GM18502 (cell line): ENCODE measurements around the gene RNMT.
"Not testable (repeated sequence)": the region's sequence is repeated elsewhere in the genome, so short reads cannot be mapped to it uniquely, and the experiment has no call there.

Source experiments
- ATAC-seq: cut with Tn5 transposase; IDR thresholded peaks from one replicate; pipeline ENCODE4 v1.9.1; 2021; ENCODE audit warnings: mild to moderate bottlenecking; ENCODE audit not compliant: unreplicated experiment, poor library complexity

RNMT gene

GRCh38 chr18:13726232-13726971, at the start of gene RNMT, which contains the start of gene FAM210A:
Gene RNMT (plus strand): TSS chr18:13726673. CDS start chr18:13731518, 4,845 bp downstream.
Gene FAM210A (minus strand): TSS chr18:13726558. CDS start chr18:13682077, 44,481 bp downstream.
- ATAC-seq: peak; percentile 92

DNA sequence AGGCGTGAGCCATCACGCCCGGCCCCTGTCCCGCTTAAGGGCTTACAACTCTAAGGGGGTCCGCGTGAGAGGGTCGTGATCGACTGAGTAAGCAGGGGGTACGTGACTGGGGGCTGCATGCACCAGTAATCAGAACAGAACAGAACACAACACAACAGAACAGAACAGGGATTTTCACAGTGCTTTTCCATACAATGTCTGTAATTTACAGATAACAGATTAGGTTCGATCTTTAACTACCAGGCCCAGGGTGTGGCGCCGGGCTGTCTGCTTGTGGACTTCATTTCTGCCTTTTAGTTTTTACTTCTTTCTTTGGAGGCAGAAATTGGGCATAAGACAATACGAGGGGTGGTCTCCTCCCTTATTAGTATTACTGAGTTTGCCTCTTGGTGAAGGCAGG, 49.1 kb upstream of the RNMT start:
- not testable (repeated sequence) for ATAC-seq

DNA sequence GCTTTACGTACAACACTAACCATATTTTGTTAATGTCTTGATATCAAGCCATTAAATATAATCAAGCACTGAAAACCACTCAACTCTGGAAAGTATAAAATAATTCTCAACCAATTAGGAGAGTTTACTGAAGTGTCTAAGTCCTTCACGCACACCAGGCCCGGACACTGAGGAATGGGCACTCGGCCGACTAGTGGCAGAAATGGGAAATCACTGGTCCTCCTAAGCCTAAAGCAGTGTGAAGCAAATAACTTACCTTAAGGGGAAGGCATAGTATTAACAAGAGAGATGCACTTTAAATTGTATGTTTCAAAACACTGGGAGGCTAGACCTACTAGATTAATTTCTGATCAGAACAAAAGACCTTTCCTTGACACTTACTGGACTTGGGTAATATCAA, 45.9 kb upstream of the RNMT start:
- no peak for ATAC-seq

- ATAC-seq: no peak
Measured at GRCh38 chr18:13681701-13682100, 44.8 kb upstream of the RNMT start.

- ATAC-seq: no peak
Measured at GRCh38 chr18:13684546-13684945, 41.9 kb upstream of the RNMT start.

- no peak for ATAC-seq
Measured at GRCh38 chr18:13688191-13689136, 38.0 kb upstream of the RNMT start.

DNA sequence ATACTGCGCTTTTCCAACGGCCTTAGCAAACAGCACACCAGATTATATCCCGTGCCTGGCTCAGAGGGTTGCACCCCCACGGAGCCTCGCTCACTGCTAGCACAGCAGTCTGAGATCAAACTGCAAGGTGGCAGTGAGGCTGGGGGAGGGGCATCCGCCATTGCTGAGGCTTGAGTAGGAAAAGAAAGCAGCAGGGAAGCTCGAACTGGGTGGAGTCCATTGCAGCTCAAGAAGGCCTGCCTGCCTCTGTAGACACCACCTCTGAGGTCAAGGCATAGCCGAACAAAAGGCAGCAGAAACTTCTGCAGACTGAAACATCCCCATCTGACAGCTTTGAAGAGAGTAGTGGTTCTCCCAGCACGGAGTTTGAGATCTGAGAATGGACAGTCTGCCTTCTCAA, 36.4 kb upstream of the RNMT start:
- ATAC-seq: not testable (repeated sequence)

- ATAC-seq: not testable (repeated sequence)
Measured at GRCh38 chr18:13695337-13695736, 31.1 kb upstream of the RNMT start.

DNA sequence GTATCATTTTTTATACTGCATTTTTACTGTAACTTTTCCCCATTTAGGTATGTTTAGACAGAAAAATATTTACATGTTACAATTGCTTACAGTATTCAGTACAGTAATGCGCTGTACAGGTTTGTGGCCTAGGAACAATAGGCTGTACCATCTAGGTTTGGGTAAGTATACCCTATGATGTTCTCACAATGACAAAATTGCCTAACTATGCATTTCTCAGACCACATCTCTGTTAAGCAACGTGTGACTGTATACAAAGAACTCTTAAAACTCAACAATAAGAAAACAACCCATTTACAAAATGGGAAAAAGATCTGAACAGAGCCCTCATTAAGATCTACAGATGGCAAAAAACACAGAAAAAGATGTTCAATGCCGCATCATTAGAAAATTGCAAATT, 29.5 kb upstream of the RNMT start:
- ATAC-seq: no peak

DNA sequence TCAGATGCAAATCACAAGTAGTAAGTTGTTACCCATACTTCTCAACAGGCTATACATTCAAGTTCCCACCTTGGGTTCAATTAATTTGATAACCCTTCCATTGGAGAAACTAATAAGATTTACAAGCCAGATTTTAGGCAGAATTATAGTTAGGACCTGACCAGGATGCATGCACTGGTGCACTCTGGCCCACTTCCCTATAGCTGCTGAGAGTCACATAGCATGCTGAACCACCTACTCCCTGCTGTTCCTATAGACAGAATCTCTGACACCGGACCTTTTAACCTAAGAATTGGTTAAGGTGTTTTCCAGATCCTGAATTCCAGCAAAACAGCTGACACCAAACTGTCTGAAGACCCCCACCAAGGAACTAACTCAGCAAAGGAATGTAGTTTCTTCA, 26.3 kb upstream of the RNMT start:
- ATAC-seq: no peak

DNA sequence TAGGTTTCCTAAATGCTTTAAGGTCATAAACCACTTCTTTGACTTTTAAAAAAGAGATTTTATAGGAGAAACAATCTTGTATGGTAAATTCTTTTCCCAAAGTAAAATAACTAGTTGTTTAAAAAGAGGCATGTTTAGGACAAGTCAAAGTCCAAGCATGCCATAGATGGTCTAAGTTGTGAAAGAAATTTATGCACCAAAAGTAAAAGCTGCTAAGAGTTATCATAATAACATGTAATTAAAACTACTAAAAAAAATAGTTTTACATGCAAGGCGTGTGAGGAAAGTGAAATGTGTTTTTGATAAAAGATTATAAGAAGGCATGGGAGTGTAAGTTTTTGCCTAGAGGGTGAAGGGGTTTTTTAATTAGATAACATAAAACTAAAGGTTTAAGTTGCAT, 22.6 kb upstream of the RNMT start:
- ATAC-seq: no peak

GRCh38 chr18:13710414-13710831, 16.1 kb upstream of the RNMT start:
- ATAC-seq: no peak

- no peak for ATAC-seq
Measured at GRCh38 chr18:13712400-13713131, 13.9 kb upstream of the RNMT start.

- no peak for ATAC-seq
Measured at GRCh38 chr18:13713455-13714055, 12.9 kb upstream of the RNMT start.

DNA sequence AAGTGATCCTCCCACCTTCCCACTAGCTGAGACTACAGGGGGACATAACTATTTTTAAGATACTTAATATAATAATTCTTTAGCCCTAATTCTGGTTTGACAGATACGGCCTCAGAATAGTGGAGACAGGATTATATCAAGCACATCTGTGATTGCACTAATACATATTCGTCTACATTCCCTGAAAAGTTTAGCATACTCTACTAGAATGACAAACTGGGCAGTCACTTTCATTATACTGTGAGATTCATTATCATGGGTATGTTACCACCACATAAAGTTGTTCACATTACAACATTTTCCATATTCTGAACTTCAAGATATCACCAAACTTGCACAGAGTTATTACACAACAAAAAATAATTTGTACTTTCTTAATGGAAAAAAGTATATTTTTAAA, 11.1 kb upstream of the RNMT start:
- ATAC-seq: no peak

DNA sequence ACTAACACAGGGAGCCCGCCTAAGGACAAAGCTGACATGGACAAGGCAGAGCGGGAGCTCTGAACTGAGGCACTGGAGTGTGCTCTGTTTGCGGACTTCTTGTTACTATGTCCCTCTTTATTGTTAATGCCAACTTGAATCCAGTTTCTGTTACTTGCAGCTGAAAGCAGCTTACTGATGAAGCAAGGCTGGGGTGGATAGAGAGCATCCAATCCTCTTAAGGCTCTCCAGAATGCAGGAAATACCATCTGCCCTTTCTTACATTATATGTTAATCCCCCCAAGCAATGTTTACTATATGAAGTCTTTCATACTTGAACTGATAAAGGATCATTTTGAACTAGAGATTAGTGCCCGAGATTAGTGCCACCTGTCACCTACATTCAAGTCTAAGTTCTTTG, 9.6 kb upstream of the RNMT start:
- no peak for ATAC-seq

DNA sequence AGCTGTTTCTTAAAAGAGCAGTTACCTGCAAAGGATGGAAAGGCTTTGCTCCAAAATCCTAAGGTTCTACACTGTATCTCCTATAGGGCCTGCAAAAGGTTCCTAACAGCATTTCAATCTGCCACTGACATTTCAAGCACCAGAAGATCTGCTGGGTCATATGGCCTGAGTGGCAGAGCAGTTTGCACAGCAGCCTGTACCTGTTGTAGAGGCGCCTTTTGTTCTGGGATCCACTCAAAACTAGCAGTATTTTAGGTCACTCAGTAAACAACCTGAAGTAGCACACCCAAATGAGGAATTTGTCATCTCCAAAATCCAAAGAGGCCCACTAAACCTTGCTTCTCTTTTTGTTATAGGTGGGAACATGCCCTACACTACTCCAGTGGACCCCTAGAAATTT, 6.3 kb upstream of the RNMT start:
- no peak for ATAC-seq

GRCh38 chr18:13720847-13721246, 5.6 kb upstream of the RNMT start:
- no peak for ATAC-seq

DNA sequence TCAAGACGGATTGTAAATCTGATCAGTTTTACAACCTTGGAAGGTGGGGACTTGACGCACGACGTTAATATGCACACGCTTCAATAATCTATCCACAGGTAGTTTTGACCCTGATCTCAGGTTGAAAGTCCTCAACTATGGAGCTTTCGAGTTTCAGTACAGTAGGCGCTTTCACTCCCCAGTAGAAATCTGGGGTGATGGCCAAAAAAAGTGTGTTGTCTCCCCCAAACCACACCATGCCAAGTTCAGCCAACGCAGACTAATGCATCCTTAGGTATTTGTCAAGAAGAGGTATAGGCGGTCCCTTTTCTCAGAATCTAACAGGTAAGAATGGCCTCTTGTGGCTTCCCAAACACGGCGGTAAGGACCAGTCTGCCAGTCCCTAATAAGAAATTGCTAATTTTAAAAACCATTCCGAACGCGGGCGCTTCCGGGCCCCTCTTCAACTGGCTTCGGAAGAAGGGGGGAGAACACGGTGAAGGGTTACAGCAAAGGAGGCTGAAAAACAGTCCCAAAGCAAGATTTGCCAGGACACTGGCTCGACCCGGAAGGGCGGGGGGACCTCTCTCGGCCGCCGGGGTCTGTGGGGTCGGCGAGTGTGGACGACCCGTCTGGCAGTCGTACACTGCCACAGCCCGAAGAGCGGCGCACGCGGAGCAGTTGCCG, 774 bp upstream of the RNMT start:
- ATAC-seq: no peak

GRCh38 chr18:13726972-13727331, 479 bp downstream of the RNMT start:
- no peak for ATAC-seq
